NT2/D1 (cell line): ENCODE results near the gene LRRC47.

Experiments used
- DNase-seq: peaks from one replicate; pipeline ENCODE4 v3.0.0-alpha.2; 2011; ENCODE audit warnings: low read depth, low spot score
- H3K27me3 ChIP-seq: 2 replicates; pipeline ENCODE4 v1.6.0; 2011; ENCODE audit warnings: mild to moderate bottlenecking; ENCODE audit not compliant: insufficient read length, insufficient read depth
- H3K36me3 ChIP-seq: 2 replicates; pipeline ENCODE4 v1.6.1; 2011; ENCODE audit warnings: mild to moderate bottlenecking, low read length, mixed read lengths; ENCODE audit not compliant: insufficient read depth, insufficient read length
- H3K4me1 ChIP-seq: 2 replicates; pipeline ENCODE4 v1.5.1; 2011; ENCODE audit not compliant: insufficient read depth, insufficient read length
- H3K4me3 ChIP-seq: 2 replicates; pipeline ENCODE4 v1.5.1; 2011; ENCODE audit warnings: low read depth; ENCODE audit not compliant: insufficient read length
- H3K9ac ChIP-seq: 2 replicates; pipeline ENCODE4 v1.6.0; 2011; ENCODE audit warnings: low read depth; ENCODE audit not compliant: insufficient read length
- H3K9me3 ChIP-seq: 2 replicates; pipeline ENCODE4 v1.5.1; 2011; ENCODE audit warnings: mild to moderate bottlenecking, low read length; ENCODE audit not compliant: insufficient read depth
- SUZ12 ChIP-seq: IDR thresholded peaks from 2 replicates; pipeline ENCODE4 v1.6.1; 2011; ENCODE audit not compliant: insufficient read length, insufficient read depth; ENCODE audit errors: extremely low read depth
- YY1 ChIP-seq: IDR thresholded peaks from 2 replicates; pipeline ENCODE4 v1.6.1; 2011; ENCODE audit not compliant: insufficient read length, insufficient read depth
- ZNF274 ChIP-seq: IDR thresholded peaks from 2 replicates; pipeline ENCODE4 v1.6.1; 2011; ENCODE audit warnings: mild to moderate bottlenecking, low read depth, low read length

LRRC47 gene

DNA sequence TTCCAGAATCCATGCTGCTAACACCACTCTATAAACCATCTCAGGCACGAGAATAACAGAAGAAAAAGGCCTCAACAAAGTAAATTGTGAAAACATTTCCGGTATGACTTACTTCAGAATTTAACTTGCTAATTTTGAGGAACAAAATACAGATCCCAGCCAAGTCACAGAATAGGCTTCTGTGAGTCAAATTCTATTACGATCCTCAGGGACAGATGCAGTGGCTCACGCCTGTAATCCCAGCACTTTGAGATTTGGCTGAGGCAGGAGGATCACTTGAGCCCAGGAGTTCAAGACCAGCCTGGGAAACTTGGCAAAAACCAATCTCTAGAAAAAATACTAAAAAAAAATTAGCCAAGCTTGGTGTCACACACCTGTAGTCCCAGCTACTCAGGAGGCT is 52.9 kb downstream of the LRRC47 start:
- H3K4me3 ChIP-seq = no peak overlapping the region
- H3K36me3 ChIP-seq = peaks cover 62% of the 10 kb centered on the region
- H3K4me1 ChIP-seq = peaks cover 19% of the 10 kb centered on the region
- H3K27me3 ChIP-seq = no peaks in the 10 kb centered on the region
- no peak for DNase-seq
- TF ChIP-seq SUZ12 (no peak), ZNF274 (no peak), YY1 (no peak)
- H3K9ac ChIP-seq = no peak overlapping the region
- H3K9me3 ChIP-seq = no peaks in the 10 kb centered on the region

- Histone ChIP-seq H3K4me1 (peaks cover 19% of the 10 kb centered on the region), H3K36me3 (peaks cover 69% of the 10 kb centered on the region), H3K9me3 (no peaks in the 10 kb centered on the region), H3K27me3 (no peaks in the 10 kb centered on the region), H3K9ac (no peak overlapping the region), H3K4me3 (no peak overlapping the region)
- DNase-seq = no peak
- no peak for TF ChIP-seq ZNF274
- TF ChIP-seq SUZ12 = no peak
- no peak for TF ChIP-seq YY1
Measured at GRCh38 chr1:3742439-3743298, 53.6 kb downstream of the LRRC47 start.

- Histone ChIP-seq H3K9ac (no peak overlapping the region), H3K4me1 (peaks cover 19% of the 10 kb centered on the region), H3K36me3 (peaks cover 74% of the 10 kb centered on the region), H3K27me3 (no peaks in the 10 kb centered on the region), H3K4me3 (no peak overlapping the region), H3K9me3 (no peaks in the 10 kb centered on the region)
- no peak for TF ChIP-seq YY1
- TF ChIP-seq SUZ12 = no peak
- TF ChIP-seq ZNF274 = no peak
- DNase-seq = no peak
Measured at GRCh38 chr1:3741566-3742438, 54.5 kb downstream of the LRRC47 start.

DNA sequence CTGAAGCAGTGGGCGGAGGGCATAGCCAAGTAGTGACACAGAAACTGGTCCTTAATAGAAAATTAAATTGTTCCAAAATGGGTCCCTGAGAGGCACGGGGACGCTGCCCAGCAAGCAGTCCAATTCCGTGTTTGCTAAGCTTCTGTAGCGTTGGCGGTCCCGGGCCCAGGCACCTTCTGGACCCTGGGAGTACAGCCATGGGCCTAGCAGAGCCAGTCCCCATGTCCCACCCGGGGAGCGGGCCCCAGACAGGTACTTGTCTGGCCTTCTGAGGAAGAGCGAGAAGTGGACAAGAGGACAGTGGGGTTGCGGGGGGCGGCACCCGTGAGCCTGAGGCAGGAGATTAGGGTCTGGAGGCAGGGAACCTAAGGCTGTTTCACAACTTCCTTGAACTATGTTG is 55.5 kb downstream of the LRRC47 start:
- H3K4me3 ChIP-seq = no peak overlapping the region
- TF ChIP-seq YY1 = no peak
- no peak for TF ChIP-seq ZNF274
- no peak for TF ChIP-seq SUZ12
- no peak for DNase-seq
- H3K9ac ChIP-seq = no peak overlapping the region
- peaks cover 13% of the 10 kb centered on the region for H3K4me1 ChIP-seq
- no peaks in the 10 kb centered on the region for H3K27me3 ChIP-seq
- no peaks in the 10 kb centered on the region for H3K9me3 ChIP-seq
- peaks cover 79% of the 10 kb centered on the region for H3K36me3 ChIP-seq

DNA sequence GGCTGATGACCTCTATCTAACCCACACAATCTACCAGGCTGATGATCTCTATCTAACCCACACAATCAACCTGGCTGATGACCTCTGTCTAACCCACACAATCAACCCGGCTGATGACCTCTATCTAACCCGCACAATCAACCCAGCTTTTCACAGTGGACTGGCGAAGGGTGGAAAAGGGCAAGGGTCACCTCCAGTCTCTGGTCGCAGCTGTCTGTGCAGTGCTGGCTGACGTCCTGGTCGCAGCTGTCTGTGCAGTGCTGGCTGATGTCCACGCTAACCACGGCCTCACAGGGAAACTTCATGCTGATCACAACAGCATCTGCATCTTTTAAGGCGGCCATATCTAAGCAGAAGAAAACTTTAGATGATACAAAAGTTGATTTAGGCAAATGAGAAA is 56.3 kb downstream of the LRRC47 start:
- Histone ChIP-seq H3K4me1 (peaks cover 7% of the 10 kb centered on the region), H3K9me3 (no peaks in the 10 kb centered on the region), H3K27me3 (no peaks in the 10 kb centered on the region), H3K4me3 (no peak overlapping the region), H3K9ac (no peak overlapping the region), H3K36me3 (peaks cover 79% of the 10 kb centered on the region)
- TF ChIP-seq YY1 = no peak
- no peak for TF ChIP-seq SUZ12
- TF ChIP-seq ZNF274 = no peak
- DNase-seq = no peak

DNA sequence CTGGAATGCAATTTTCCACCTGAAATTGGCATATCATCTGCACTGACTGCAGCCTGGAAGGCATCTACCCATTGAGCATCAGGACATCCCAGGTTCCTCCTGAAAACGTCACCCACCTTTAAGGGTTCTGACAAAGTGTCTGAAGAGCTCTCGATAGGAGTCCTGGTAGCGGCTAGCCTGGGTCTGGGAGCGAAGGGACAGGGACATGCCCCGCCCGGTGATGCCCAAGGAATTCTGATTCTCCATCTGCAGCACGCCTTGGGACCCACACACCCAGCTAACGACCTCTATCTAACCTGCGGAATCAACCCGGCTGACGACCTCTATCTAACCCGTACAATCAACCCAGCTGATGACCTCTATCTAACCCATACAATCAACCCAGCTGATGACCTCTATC is 57.4 kb downstream of the LRRC47 start:
- TF ChIP-seq YY1 (no peak), ZNF274 (no peak), SUZ12 (no peak)
- H3K36me3 ChIP-seq = peaks cover 78% of the 10 kb centered on the region
- no peak overlapping the region for H3K9ac ChIP-seq
- H3K9me3 ChIP-seq = no peaks in the 10 kb centered on the region
- H3K4me1 ChIP-seq = peaks cover 3% of the 10 kb centered on the region
- no peak overlapping the region for H3K4me3 ChIP-seq
- H3K27me3 ChIP-seq = no peaks in the 10 kb centered on the region
- no peak for DNase-seq

- no peak overlapping the region for H3K9ac ChIP-seq
- DNase-seq = no peak
Measured at GRCh38 chr1:3736708-3737107, 59.6 kb downstream of the LRRC47 start.

More at GRCh38 chr1:3736708-3737107, 59.6 kb downstream of the LRRC47 start:
- H3K4me3 ChIP-seq = no peak overlapping the region
- H3K9me3 ChIP-seq = no peaks in the 10 kb centered on the region
- no peak for TF ChIP-seq SUZ12
- no peak for TF ChIP-seq YY1
- TF ChIP-seq ZNF274 = no peak
- H3K36me3 ChIP-seq = peaks cover 58% of the 10 kb centered on the region
- H3K4me1 ChIP-seq = peaks cover 8% of the 10 kb centered on the region
- H3K27me3 ChIP-seq = no peaks in the 10 kb centered on the region
